ENCODE data around the gene CYTIP.

Gene CYTIP

DNA sequence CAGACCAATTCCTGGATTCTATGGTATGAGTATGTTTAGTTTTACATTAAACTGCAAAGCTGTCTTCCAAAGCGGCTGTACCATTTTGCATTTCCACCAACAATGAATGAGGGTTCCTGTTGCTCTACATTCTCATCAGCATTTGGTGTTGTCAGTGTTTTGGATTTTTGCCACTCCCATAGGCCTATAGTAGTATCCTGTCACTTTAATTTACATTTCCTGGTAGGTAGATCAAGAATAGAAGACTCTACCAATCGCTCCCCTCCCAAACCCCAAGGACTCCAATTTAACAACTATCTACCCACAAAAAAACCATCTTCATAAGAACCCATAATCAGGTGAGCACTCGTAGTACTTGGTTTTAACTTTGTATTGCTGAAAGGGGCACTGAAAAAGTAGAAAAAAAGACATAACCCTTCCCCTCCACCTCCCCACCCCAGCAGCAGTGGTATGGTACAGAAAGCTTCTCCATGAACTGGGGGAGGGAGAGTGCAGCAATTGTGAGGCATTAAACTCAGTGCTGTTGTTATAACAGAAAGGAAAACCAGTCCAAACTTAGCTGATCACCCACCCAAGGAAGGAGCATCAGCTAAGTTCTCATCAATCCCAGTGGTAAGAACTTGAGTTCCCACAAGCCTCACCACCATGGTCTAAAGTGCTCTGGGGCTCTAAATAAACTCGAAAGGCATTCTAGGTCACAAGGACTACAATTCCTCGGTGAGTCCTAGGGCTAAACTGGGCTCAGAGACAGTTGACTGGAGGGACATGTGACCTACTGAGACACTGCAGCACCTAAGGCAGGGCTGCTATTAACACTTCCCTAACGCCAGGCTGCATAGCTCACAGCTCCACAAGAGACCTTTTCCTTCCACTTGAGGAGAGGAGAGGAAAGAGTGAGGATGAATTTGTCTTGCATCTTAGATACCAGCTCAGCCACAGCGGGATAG lies 35.5 kb upstream of the CYTIP start:
- WGBS, result 100% methylated on average over 3 of the region's 7 CpGs
- Histone ChIP-seq H2AFZ (ENCODE audit: low read depth, low read length) (no peak overlapping the region), H3K4me3 (ENCODE audit: insufficient read depth in 1 of 2, low read depth in 1 of 2, low read length in 2 of 2) (no peak overlapping the region)

DNA sequence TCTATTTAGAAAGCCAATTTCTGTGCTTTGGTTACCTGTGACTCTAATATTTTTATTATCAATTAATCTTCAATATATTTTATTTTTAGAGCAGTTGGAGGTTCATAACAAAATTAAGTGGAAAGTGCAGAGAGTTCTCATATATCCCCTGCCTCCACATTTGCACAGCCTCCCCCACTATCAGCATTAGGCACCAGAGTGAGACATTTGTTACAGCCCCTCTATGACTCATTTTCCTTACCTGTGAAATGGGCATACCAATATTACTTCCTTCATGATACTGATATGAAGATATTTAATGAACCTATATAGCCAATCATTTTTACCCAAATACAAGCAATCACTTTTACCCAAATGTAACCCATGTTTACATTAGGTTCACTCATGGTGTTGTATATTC lies 34.0 kb upstream of the CYTIP start:
- Histone ChIP-seq H3K9ac (ENCODE audit: low read length) (no peak overlapping the region), H3K4me1 (ENCODE audit: control insufficient read depth, insufficient read depth, low read depth, low read length) (no peaks in the 10 kb centered on the region), H2BK5ac (ENCODE audit: low read depth, low read length, poor library complexity, severe bottlenecking) (no peak overlapping the region), H3K14ac (ENCODE audit: low read length in 2 of 2) (no peak overlapping the region), H3K36me3 (ENCODE audit: control insufficient read depth in 1 of 2, insufficient read depth in 2 of 2, low read depth in 1 of 2, low read length in 2 of 2) (no peaks in the 10 kb centered on the region), H3K79me1 (replicated peaks; ENCODE audit: low read length, poor library complexity, severe bottlenecking) (no peaks in the 10 kb centered on the region), H3K27ac (ENCODE audit: low read length, poor library complexity, severe bottlenecking) (no peak overlapping the region), H2BK15ac (ENCODE audit: low read depth, poor library complexity, severe bottlenecking) (no peak overlapping the region), H2AK5ac (ENCODE audit: low read length, severe bottlenecking) (no peak overlapping the region), H3K4me3 (ENCODE audit: insufficient read depth in 1 of 2, low read depth in 1 of 2, low read length in 2 of 2) (no peak overlapping the region), H3K9me3 (ENCODE audit: control insufficient read depth, low read length) (no peaks in the 10 kb centered on the region), H4K91ac (ENCODE audit: low read length) (no peak overlapping the region), H3K27me3 (ENCODE audit: control insufficient read depth in 1 of 2, insufficient read depth in 1 of 2, low read length in 2 of 2) (no peaks in the 10 kb centered on the region), H2BK12ac (ENCODE audit: low read length in 2 of 2) (no peak overlapping the region), H3K18ac (ENCODE audit: low read depth in 1 of 2, low read length in 2 of 2) (no peak overlapping the region), H2BK120ac (ENCODE audit: low read depth, low read length) (no peak overlapping the region), H3K4me2 (ENCODE audit: low read length, poor library complexity, severe bottlenecking) (no peak overlapping the region), H3K4ac (ENCODE audit: low read depth in 1 of 2, low read length in 2 of 2) (no peak overlapping the region), H2AFZ (ENCODE audit: low read depth, low read length) (no peak overlapping the region), H4K8ac (ENCODE audit: low read length) (no peak overlapping the region), H3K23ac (ENCODE audit: low read length in 2 of 2) (no peak overlapping the region)
- DNase-seq, result no peak

More for the DNA sequence above, 35.5 kb upstream of the CYTIP start:
- Histone ChIP-seq H3K9me3 (ENCODE audit: control insufficient read depth, low read length) (no peaks in the 10 kb centered on the region), H3K18ac (ENCODE audit: low read depth in 1 of 2, low read length in 2 of 2) (no peak overlapping the region), H3K4ac (ENCODE audit: low read depth in 1 of 2, low read length in 2 of 2) (no peak overlapping the region), H3K14ac (ENCODE audit: low read length in 2 of 2) (no peak overlapping the region), H4K91ac (ENCODE audit: low read length) (no peak overlapping the region), H2BK12ac (ENCODE audit: low read length in 2 of 2) (no peak overlapping the region), H3K27ac (ENCODE audit: low read length, poor library complexity, severe bottlenecking) (no peak overlapping the region), H3K36me3 (ENCODE audit: control insufficient read depth in 1 of 2, insufficient read depth in 2 of 2, low read depth in 1 of 2, low read length in 2 of 2) (no peaks in the 10 kb centered on the region), H2AK5ac (ENCODE audit: low read length, severe bottlenecking) (no peak overlapping the region), H3K27me3 (ENCODE audit: control insufficient read depth in 1 of 2, insufficient read depth in 1 of 2, low read length in 2 of 2) (no peaks in the 10 kb centered on the region), H2BK15ac (ENCODE audit: low read depth, poor library complexity, severe bottlenecking) (no peak overlapping the region), H3K4me1 (ENCODE audit: control insufficient read depth, insufficient read depth, low read depth, low read length) (no peaks in the 10 kb centered on the region), H4K8ac (ENCODE audit: low read length) (no peak overlapping the region), H3K9ac (ENCODE audit: low read length) (no peak overlapping the region), H3K4me2 (ENCODE audit: low read length, poor library complexity, severe bottlenecking) (no peak overlapping the region), H2BK120ac (ENCODE audit: low read depth, low read length) (no peak overlapping the region), H2BK5ac (ENCODE audit: low read depth, low read length, poor library complexity, severe bottlenecking) (no peak overlapping the region), H3K79me1 (replicated peaks; ENCODE audit: low read length, poor library complexity, severe bottlenecking) (no peaks in the 10 kb centered on the region), H3K23ac (ENCODE audit: low read length in 2 of 2) (no peak overlapping the region)
- DNase-seq, result no peak

DNA sequence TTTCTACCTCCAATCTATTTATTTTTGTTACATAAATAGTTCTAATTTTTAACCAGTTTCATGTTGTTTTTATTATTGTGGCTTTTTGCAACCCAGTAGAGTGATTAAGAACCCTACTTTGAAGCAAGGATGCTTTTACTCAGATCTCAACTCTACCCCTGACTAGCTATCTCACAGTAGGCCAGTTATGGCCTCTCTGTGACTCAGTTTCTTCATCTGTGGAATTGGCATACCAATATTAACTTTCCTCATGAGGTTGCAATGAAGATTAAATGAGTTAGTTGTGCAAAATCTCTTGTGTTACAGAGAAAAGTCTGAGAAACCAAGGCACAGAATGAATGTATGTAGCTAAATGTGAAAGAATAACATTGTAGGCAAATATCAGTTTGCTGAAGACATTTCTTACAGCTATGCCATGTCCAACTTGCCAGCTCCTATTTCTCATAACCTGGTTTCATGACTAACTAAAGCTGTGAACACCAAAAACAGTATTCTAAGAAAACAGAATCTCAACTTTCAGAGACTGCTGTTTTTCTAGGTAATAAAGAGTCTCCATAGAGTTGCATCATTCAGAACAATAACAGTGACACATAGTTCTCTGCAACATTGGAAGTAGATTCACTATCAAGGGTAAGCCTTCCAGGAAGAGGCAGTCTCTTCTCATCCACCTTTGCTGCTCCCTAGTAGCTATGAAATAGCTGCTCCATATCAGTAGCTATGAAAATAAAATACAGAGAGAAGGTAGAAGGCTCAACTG lies 33.2 kb upstream of the CYTIP start:
- Histone ChIP-seq H3K9me3 (ENCODE audit: control insufficient read depth, low read length) (no peaks in the 10 kb centered on the region), H2BK12ac (ENCODE audit: low read length in 2 of 2) (no peak overlapping the region), H3K36me3 (ENCODE audit: control insufficient read depth in 1 of 2, insufficient read depth in 2 of 2, low read depth in 1 of 2, low read length in 2 of 2) (no peaks in the 10 kb centered on the region), H3K79me1 (replicated peaks; ENCODE audit: low read length, poor library complexity, severe bottlenecking) (no peaks in the 10 kb centered on the region), H2BK5ac (ENCODE audit: low read depth, low read length, poor library complexity, severe bottlenecking) (no peak overlapping the region), H4K8ac (ENCODE audit: low read length) (no peak overlapping the region), H3K14ac (ENCODE audit: low read length in 2 of 2) (no peak overlapping the region), H3K27me3 (ENCODE audit: control insufficient read depth in 1 of 2, insufficient read depth in 1 of 2, low read length in 2 of 2) (no peaks in the 10 kb centered on the region), H3K4me3 (ENCODE audit: insufficient read depth in 1 of 2, low read depth in 1 of 2, low read length in 2 of 2) (no peak overlapping the region), H3K4me2 (ENCODE audit: low read length, poor library complexity, severe bottlenecking) (no peak overlapping the region), H2BK120ac (ENCODE audit: low read depth, low read length) (no peak overlapping the region), H2AK5ac (ENCODE audit: low read length, severe bottlenecking) (no peak overlapping the region), H3K9ac (ENCODE audit: low read length) (no peak overlapping the region), H2BK15ac (ENCODE audit: low read depth, poor library complexity, severe bottlenecking) (no peak overlapping the region), H4K91ac (ENCODE audit: low read length) (no peak overlapping the region), H3K27ac (ENCODE audit: low read length, poor library complexity, severe bottlenecking) (no peak overlapping the region), H3K4ac (ENCODE audit: low read depth in 1 of 2, low read length in 2 of 2) (no peak overlapping the region), H3K18ac (ENCODE audit: low read depth in 1 of 2, low read length in 2 of 2) (no peak overlapping the region), H3K4me1 (ENCODE audit: control insufficient read depth, insufficient read depth, low read depth, low read length) (no peaks in the 10 kb centered on the region), H2AFZ (ENCODE audit: low read depth, low read length) (no peak overlapping the region), H3K23ac (ENCODE audit: low read length in 2 of 2) (no peak overlapping the region)
- DNase-seq, result no peak

DNA sequence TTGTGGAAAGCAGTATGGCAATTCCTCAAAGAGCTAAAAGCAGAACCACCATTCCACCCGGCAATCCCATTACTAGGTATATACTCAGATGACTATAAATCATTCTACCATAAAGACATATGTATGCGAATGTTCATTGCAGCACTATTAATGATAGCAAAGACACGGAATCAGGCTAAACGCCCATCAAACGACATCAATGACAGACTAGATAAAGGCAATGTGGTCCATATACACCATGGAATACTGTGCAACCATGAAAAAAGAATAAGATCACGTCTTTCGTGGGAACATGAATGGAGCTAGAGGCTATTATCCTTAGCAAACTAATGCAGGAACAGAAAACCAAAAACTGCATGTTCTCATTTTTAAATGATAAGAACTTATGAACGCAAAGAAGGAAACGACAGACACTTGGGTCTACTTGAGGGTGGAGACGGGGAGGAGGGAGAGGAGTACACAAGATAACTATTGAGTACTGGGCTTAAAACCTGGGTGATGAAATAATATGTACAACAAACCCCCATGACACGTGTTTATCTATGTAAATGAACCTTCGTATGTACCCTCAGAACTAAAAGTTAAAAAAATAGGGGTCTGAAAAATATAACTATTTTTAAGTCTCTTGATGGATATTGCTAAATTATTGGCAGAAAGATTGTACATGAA lies 32.0 kb upstream of the CYTIP start:
- no peak overlapping the region for H4K8ac ChIP-seq (ENCODE audit: low read length)
- H2BK12ac ChIP-seq (ENCODE audit: low read length in 2 of 2), result no peak overlapping the region
- no peak overlapping the region for H2BK120ac ChIP-seq (ENCODE audit: low read depth, low read length)
- H3K36me3 ChIP-seq (ENCODE audit: control insufficient read depth in 1 of 2, insufficient read depth in 2 of 2, low read depth in 1 of 2, low read length in 2 of 2), result no peaks in the 10 kb centered on the region
- 97% methylated on average over 9 of the region's 12 CpGs for WGBS
- no peaks in the 10 kb centered on the region for H3K9me3 ChIP-seq (ENCODE audit: control insufficient read depth, low read length)
- H3K79me1 ChIP-seq (replicated peaks; ENCODE audit: low read length, poor library complexity, severe bottlenecking), result no peaks in the 10 kb centered on the region
- no peaks in the 10 kb centered on the region for H3K4me1 ChIP-seq (ENCODE audit: control insufficient read depth, insufficient read depth, low read depth, low read length)
- H3K18ac ChIP-seq (ENCODE audit: low read depth in 1 of 2, low read length in 2 of 2), result no peak overlapping the region
- H3K27me3 ChIP-seq (ENCODE audit: control insufficient read depth in 1 of 2, insufficient read depth in 1 of 2, low read length in 2 of 2), result no peaks in the 10 kb centered on the region
- H3K4me2 ChIP-seq (ENCODE audit: low read length, poor library complexity, severe bottlenecking), result no peak overlapping the region
- H2AK5ac ChIP-seq (ENCODE audit: low read length, severe bottlenecking), result no peak overlapping the region
- no peak overlapping the region for H3K14ac ChIP-seq (ENCODE audit: low read length in 2 of 2)
- DNase-seq, result no peak
- no peak overlapping the region for H2BK5ac ChIP-seq (ENCODE audit: low read depth, low read length, poor library complexity, severe bottlenecking)
- no peak overlapping the region for H3K4ac ChIP-seq (ENCODE audit: low read depth in 1 of 2, low read length in 2 of 2)
- no peak overlapping the region for H3K9ac ChIP-seq (ENCODE audit: low read length)
- H3K4me3 ChIP-seq (ENCODE audit: insufficient read depth in 1 of 2, low read depth in 1 of 2, low read length in 2 of 2), result no peak overlapping the region
- H2BK15ac ChIP-seq (ENCODE audit: low read depth, poor library complexity, severe bottlenecking), result no peak overlapping the region
- no peak overlapping the region for H4K91ac ChIP-seq (ENCODE audit: low read length)
- H3K27ac ChIP-seq (ENCODE audit: low read length, poor library complexity, severe bottlenecking), result no peak overlapping the region
- no peak overlapping the region for H3K23ac ChIP-seq (ENCODE audit: low read length in 2 of 2)
- no peak overlapping the region for H2AFZ ChIP-seq (ENCODE audit: low read depth, low read length)

All from mesenchymal stem cell (in vitro differentiated cells and primary cell).